HEK293 (cell line): ENCODE measurements around the gene CFAP65.
A peak's percentile ranks its signal among the peaks of the same experiment; 100 is the strongest.

Experiments
- CTCF ChIA-PET: fragments of 350-600 bp; formaldehyde crosslinking; extraction: SDS; loops from one replicate; lab custom pipeline; 2021; ENCODE audit warnings: antibody characterized with exemption; lab: Yijun Ruan, JAX
- POLR2A ChIA-PET: fragments of 300-600 bp; formaldehyde crosslinking; extraction: SDS; loops from one replicate; lab custom pipeline; 2020; ENCODE audit warnings: antibody characterized with exemption, inconsistent platforms; lab: Yijun Ruan, JAX
- H3K27ac ChIP-seq: fragments of 200-500 bp; sonication (Bioruptor generic); 2 replicates; pipeline ENCODE4 v1.5.1; 2014; ENCODE audit warnings: low read depth, low read length, control low read depth, inconsistent platforms; ENCODE audit errors: extremely low read depth
- H3K36me3 ChIP-seq, 2 experiments: fragments of 200-500 bp in 1 of 2; sonication (Bioruptor generic) in 1 of 2; 1 replicate in 1 of 2; 2 replicates in 1 of 2; pipeline ENCODE4 v1.5.1; 2014 to 2017; ENCODE audit warnings: inconsistent platforms in 2 of 2, low read length in 2 of 2; ENCODE audit not compliant: control insufficient read depth in 2 of 2, insufficient read depth in 1 of 2
- H3K4me1 ChIP-seq: fragments of 200-500 bp; sonication (Bioruptor generic); 2 replicates; pipeline ENCODE4 v1.5.1; 2014; ENCODE audit warnings: mild to moderate bottlenecking, low read length, inconsistent platforms; ENCODE audit not compliant: control insufficient read depth, insufficient read depth
- H3K4me3 ChIP-seq: 2 replicates; pipeline ENCODE4 v1.5.1; 2011; ENCODE audit warnings: low read depth, mild to moderate bottlenecking, control low read depth, low read length, moderate library complexity
- H3K9me3 ChIP-seq: fragments of 200-500 bp; sonication (Bioruptor generic); 2 replicates; pipeline ENCODE4 v1.5.1; 2014; ENCODE audit warnings: low read depth, low read length, inconsistent platforms; ENCODE audit not compliant: control insufficient read depth, insufficient read depth
- EGR2 ChIP-seq: fragments of 450-650 bp; formaldehyde crosslinking; IDR thresholded peaks from 2 replicates; pipeline ENCODE4 v1.5.1; 2016; ENCODE audit warnings: low read depth, missing biosample characterization, missing genetic modification characterization
- FEZF1 ChIP-seq: fragments of 450-650 bp; formaldehyde crosslinking; IDR thresholded peaks from 2 replicates; pipeline ENCODE4 v1.5.1; 2016; ENCODE audit warnings: missing biosample characterization, missing genetic modification characterization
- KLF1 ChIP-seq: fragments of 450-650 bp; formaldehyde crosslinking; IDR thresholded peaks from 2 replicates; pipeline ENCODE4 v1.5.1; 2016; ENCODE audit warnings: missing biosample characterization, missing genetic modification characterization
- TRIM28 ChIP-seq: IDR thresholded peaks from 2 replicates; pipeline ENCODE4 v1.6.1; 2011; ENCODE audit warnings: low read length, control low read depth, borderline replicate concordance
- ZBTB48 ChIP-seq: fragments of 450-650 bp; formaldehyde crosslinking; IDR thresholded peaks from 2 replicates; pipeline ENCODE4 v1.5.1; 2016; ENCODE audit warnings: missing biosample characterization, missing genetic modification characterization
- ZFHX2 ChIP-seq: fragments of 450-650 bp; formaldehyde crosslinking; conservative IDR thresholded peaks from 2 replicates; pipeline ENCODE4 v1.5.1; 2016; ENCODE audit warnings: missing biosample characterization, missing genetic modification characterization
- ZNF121 ChIP-seq: fragments of 450-650 bp; formaldehyde crosslinking; IDR thresholded peaks from 2 replicates; pipeline ENCODE4 v1.5.1; 2016; ENCODE audit warnings: missing biosample characterization, missing genetic modification characterization
- ZNF302 ChIP-seq: fragments of 450-650 bp; formaldehyde crosslinking; IDR thresholded peaks from 2 replicates; pipeline ENCODE4 v1.5.1; 2016; ENCODE audit warnings: missing biosample characterization, missing genetic modification characterization, low read depth
- ZNF335 ChIP-seq: fragments of 450-650 bp; formaldehyde crosslinking; conservative IDR thresholded peaks from 2 replicates; pipeline ENCODE4 v1.5.1; 2016; ENCODE audit warnings: missing biosample characterization, missing genetic modification characterization
- ZNF426 ChIP-seq: fragments of 450-650 bp; formaldehyde crosslinking; IDR thresholded peaks from 2 replicates; pipeline ENCODE4 v1.5.1; 2017; ENCODE audit warnings: missing biosample characterization, missing genetic modification characterization, mild to moderate bottlenecking, inconsistent platforms, moderate library complexity
- ZNF473 ChIP-seq: fragments of 450-650 bp; formaldehyde crosslinking; IDR thresholded peaks from 2 replicates; pipeline ENCODE4 v1.5.1; 2017; ENCODE audit warnings: missing biosample characterization, missing genetic modification characterization
- ZNF585B ChIP-seq: fragments of 450-650 bp; formaldehyde crosslinking; IDR thresholded peaks from 2 replicates; pipeline ENCODE4 v1.5.1; 2016; ENCODE audit warnings: missing biosample characterization, missing genetic modification characterization
- ZNF76 ChIP-seq: fragments of 450-650 bp; formaldehyde crosslinking; IDR thresholded peaks from 2 replicates; pipeline ENCODE4; 2016; ENCODE audit warnings: low read depth, missing biosample characterization, missing genetic modification characterization, borderline replicate concordance
- ZSCAN16 ChIP-seq: fragments of 450-650 bp; formaldehyde crosslinking; IDR thresholded peaks from 2 replicates; pipeline ENCODE4 v1.5.1; 2016; ENCODE audit warnings: missing biosample characterization, missing genetic modification characterization
- ZSCAN4 ChIP-seq: fragments of 450-650 bp; formaldehyde crosslinking; IDR thresholded peaks from 2 replicates; pipeline ENCODE4 v1.5.1; 2017; ENCODE audit warnings: missing biosample characterization, missing genetic modification characterization
- TF ChIP-seq, protein P1 (sequence below): fragments of 450-650 bp; formaldehyde crosslinking; IDR thresholded peaks from 2 replicates; pipeline ENCODE4 v1.5.1; 2016; ENCODE audit warnings: missing biosample characterization, missing genetic modification characterization

CFAP65 gene

GRCh38 chr2:219001100-219001576 lies 40.2 kb downstream of the CFAP65 start (continued):
- TF ChIP-seq ZNF76 (tag by site-specific recombination), result no peak
- no peak for TF ChIP-seq FEZF1 (tag by site-specific recombination)
- no peak for TF ChIP-seq ZNF302
- TF ChIP-seq ZNF473, result no peak
- TF ChIP-seq ZSCAN16 (tag by site-specific recombination), result no peak
- TF ChIP-seq ZNF121, result no peak
- TF ChIP-seq ZBTB48 (tag by site-specific recombination), result no peak

DNA sequence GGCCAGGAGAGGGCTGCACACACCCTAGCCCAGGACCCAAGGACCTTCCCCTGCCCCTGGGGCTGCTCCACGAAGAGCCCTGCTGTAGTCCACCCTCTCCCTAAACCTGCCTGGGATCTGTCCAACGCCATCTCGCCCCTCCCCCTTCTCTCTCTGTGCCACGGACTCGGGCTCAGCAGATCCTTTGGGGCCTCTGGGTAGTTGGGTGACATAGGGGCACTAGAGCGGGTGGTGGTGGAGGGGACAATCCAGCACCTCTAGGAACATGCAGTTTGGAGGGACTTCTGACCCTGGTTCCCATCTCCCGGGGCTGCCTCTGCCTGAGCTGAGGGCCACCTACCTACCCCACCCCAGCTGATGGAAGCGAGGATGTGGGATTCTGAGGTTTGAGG lies 40.8 kb downstream of the CFAP65 start:
- no peaks in the 10 kb centered on the region for H3K36me3 ChIP-seq

GRCh38 chr2:218999881-219000568 lies 41.3 kb downstream of the CFAP65 start:
- H3K36me3 ChIP-seq, result no peaks in the 10 kb centered on the region
- no peaks in the 10 kb centered on the region for H3K9me3 ChIP-seq
- no peak overlapping the region for H3K4me3 ChIP-seq
- ChIA-PET POLR2A (no interaction called here), CTCF (interaction anchor here (0.6 to 3.9 kb wide), 4 partner anchors 11 to 352 kb away, joined by 3 to 31 read pairs (median 5); no protein-coding TSS in a partner anchor)
- TF ChIP-seq ZNF335 (tag by site-specific recombination) (0 out of 2 replicates have a peak, but pooled peaks have one; percentile 26), EGR2 (tag by site-specific recombination) (peak; percentile 79), ZFHX2 (tag by site-specific recombination) (peak; percentile 82), KLF1 (tag by site-specific recombination) (peak; percentile 92), TRIM28 (no peak), ZNF585B (no peak), ZSCAN4 (tag by site-specific recombination) (peak; percentile 75)
- no peaks in the 10 kb centered on the region for H3K4me1 ChIP-seq
- no peak overlapping the region for H3K27ac ChIP-seq

More for the DNA sequence above, 40.8 kb downstream of the CFAP65 start:
- POLR2A ChIA-PET, result no interaction called here
- no peak overlapping the region for H3K4me3 ChIP-seq
- H3K4me1 ChIP-seq, result no peaks in the 10 kb centered on the region
- H3K9me3 ChIP-seq, result no peaks in the 10 kb centered on the region
- CTCF ChIA-PET, result interaction anchor here (0.6 to 3.9 kb wide), 3 partner anchors 10 to 102 kb away, joined by 3 to 31 read pairs (median 6); no protein-coding TSS in a partner anchor
- H3K27ac ChIP-seq, result no peak overlapping the region
- TF ChIP-seq, protein P1, sequence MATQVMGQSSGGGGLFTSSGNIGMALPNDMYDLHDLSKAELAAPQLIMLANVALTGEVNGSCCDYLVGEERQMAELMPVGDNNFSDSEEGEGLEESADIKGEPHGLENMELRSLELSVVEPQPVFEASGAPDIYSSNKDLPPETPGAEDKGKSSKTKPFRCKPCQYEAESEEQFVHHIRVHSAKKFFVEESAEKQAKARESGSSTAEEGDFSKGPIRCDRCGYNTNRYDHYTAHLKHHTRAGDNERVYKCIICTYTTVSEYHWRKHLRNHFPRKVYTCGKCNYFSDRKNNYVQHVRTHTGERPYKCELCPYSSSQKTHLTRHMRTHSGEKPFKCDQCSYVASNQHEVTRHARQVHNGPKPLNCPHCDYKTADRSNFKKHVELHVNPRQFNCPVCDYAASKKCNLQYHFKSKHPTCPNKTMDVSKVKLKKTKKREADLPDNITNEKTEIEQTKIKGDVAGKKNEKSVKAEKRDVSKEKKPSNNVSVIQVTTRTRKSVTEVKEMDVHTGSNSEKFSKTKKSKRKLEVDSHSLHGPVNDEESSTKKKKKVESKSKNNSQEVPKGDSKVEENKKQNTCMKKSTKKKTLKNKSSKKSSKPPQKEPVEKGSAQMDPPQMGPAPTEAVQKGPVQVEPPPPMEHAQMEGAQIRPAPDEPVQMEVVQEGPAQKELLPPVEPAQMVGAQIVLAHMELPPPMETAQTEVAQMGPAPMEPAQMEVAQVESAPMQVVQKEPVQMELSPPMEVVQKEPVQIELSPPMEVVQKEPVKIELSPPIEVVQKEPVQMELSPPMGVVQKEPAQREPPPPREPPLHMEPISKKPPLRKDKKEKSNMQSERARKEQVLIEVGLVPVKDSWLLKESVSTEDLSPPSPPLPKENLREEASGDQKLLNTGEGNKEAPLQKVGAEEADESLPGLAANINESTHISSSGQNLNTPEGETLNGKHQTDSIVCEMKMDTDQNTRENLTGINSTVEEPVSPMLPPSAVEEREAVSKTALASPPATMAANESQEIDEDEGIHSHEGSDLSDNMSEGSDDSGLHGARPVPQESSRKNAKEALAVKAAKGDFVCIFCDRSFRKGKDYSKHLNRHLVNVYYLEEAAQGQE (tag by site-specific recombination), result 0 out of 2 replicates have a peak, but pooled peaks have one; percentile 41
- TF ChIP-seq ZNF426 (tag by site-specific recombination), result no peak
- TF ChIP-seq, all 188 proteins: peak for 1
